Measurements from ENCODE around the gene GYG1. TPM values are rescaled to one million over a fixed set of nuclear protein-coding genes. Genes with fewer than 3 reads are reported as not detected.

GYG1 gene
- total RNA-seq, 1 donor from 2014 or later = 45.6 TPM

- H3K4me3 ChIP-seq = no peak overlapping the region
- H3K36me3 ChIP-seq = peaks cover 36% of the 10 kb centered on the region
- H3K27me3 ChIP-seq = no peaks in the 10 kb centered on the region
- TF ChIP-seq CTCF (IDR thresholded peaks at IDR 0.05) = no peak
- no peak overlapping the region for H3K27ac ChIP-seq
- no peaks in the 10 kb centered on the region for H3K4me1 ChIP-seq
- DNase-seq (no peak), ATAC-seq (no peak)
- no peaks in the 10 kb centered on the region for H3K9me3 ChIP-seq
- intact Hi-C loops (cut with DNase I) = no loop called here
Observed at GRCh38 chr3:149018247-149018646, 26.9 kb downstream of the GYG1 start.

- Histone ChIP-seq H3K27me3 (no peaks in the 10 kb centered on the region), H3K4me3 (no peak overlapping the region), H3K4me1 (no peaks in the 10 kb centered on the region), H3K27ac (no peak overlapping the region), H3K36me3 (peaks cover 39% of the 10 kb centered on the region), H3K9me3 (no peaks in the 10 kb centered on the region)
- no peak for TF ChIP-seq CTCF (IDR thresholded peaks at IDR 0.05)
- DNase-seq (no peak), ATAC-seq (no peak)
- intact Hi-C loops (cut with DNase I) = no loop called here
Observed at GRCh38 chr3:149019580-149019979, 28.2 kb downstream of the GYG1 start.

- ATAC-seq (no peak), DNase-seq (no peak)
- Histone ChIP-seq H3K4me3 (no peak overlapping the region), H3K36me3 (peaks cover 44% of the 10 kb centered on the region), H3K9me3 (no peaks in the 10 kb centered on the region), H3K27me3 (no peaks in the 10 kb centered on the region), H3K4me1 (no peaks in the 10 kb centered on the region), H3K27ac (no peak overlapping the region)
- TF ChIP-seq CTCF (IDR thresholded peaks at IDR 0.05) = no peak
- intact Hi-C loops (cut with DNase I) = no loop called here
Observed at GRCh38 chr3:149020196-149020838, 29.0 kb downstream of the GYG1 start.

- Histone ChIP-seq H3K27me3 (no peaks in the 10 kb centered on the region), H3K9me3 (no peaks in the 10 kb centered on the region), H3K27ac (no peak overlapping the region), H3K4me1 (no peaks in the 10 kb centered on the region), H3K36me3 (peaks cover 49% of the 10 kb centered on the region), H3K4me3 (no peak overlapping the region)
- TF ChIP-seq CTCF (IDR thresholded peaks at IDR 0.05) = no peak
- DNase-seq = no peak
- intact Hi-C loops (cut with DNase I) = no loop called here
- no peak for ATAC-seq
Observed at GRCh38 chr3:149020839-149021252, 29.5 kb downstream of the GYG1 start.

- H3K36me3 ChIP-seq = peaks cover 59% of the 10 kb centered on the region
- ATAC-seq = no peak
Observed at GRCh38 chr3:149021830-149022229, 30.5 kb downstream of the GYG1 start.

More at GRCh38 chr3:149021830-149022229, 30.5 kb downstream of the GYG1 start:
- DNase-seq = no peak
- no peaks in the 10 kb centered on the region for H3K4me1 ChIP-seq
- H3K4me3 ChIP-seq = no peak overlapping the region
- H3K27me3 ChIP-seq = no peaks in the 10 kb centered on the region
- intact Hi-C loops (cut with DNase I) = no loop called here
- no peak for TF ChIP-seq CTCF (IDR thresholded peaks at IDR 0.05)
- no peak overlapping the region for H3K27ac ChIP-seq
- no peaks in the 10 kb centered on the region for H3K9me3 ChIP-seq
